Measurements from ENCODE around the gene LGR5.

GRCh38 chr12:71405884-71406283 lies 33.7 kb upstream of the LGR5 start:
- TF ChIP-seq CTCF (optimal IDR thresholded peaks at IDR 0.05 in 1 of 3, IDR thresholded peaks at IDR 0.05 in 1 of 3, conservative IDR thresholded peaks at IDR 0.05 in 1 of 3; ENCODE audit: extremely low read depth in 1 of 3, insufficient read depth in 2 of 3, low read length in 3 of 3) (no peak), EZH2 (IDR thresholded peaks at IDR 0.05; ENCODE audit: low read length) (no peak)
